MM.1S (cell line): ENCODE measurements around the gene CYB5RL.

Experiments used
- DNase-seq: peaks from one replicate; pipeline ENCODE4 v3.0.0-alpha.2; 2015
- H2AFZ ChIP-seq: fragments of 300-600 bp; sonication (generic); 2 replicates; pipeline ENCODE4 v1.6.0; 2016; ENCODE audit warnings: antibody characterized with exemption, low read length
- H3F3A ChIP-seq: fragments of 300-600 bp; sonication (generic); 2 replicates; pipeline ENCODE4 v1.6.1; 2016; ENCODE audit warnings: mild to moderate bottlenecking, antibody characterized with exemption, low read length, moderate library complexity, mixed read lengths; ENCODE audit not compliant: insufficient read depth
- H3K27ac ChIP-seq: fragments of 300-600 bp; sonication (generic); 2 replicates; pipeline ENCODE4 v1.5.1; 2016; ENCODE audit warnings: mild to moderate bottlenecking, low read length
- H3K27me3 ChIP-seq: fragments of 300-600 bp; sonication (generic); replicated peaks from 2 replicates; pipeline ENCODE4 v1.6.0; 2016; ENCODE audit warnings: low read length; ENCODE audit not compliant: insufficient read depth
- H3K36me3 ChIP-seq: fragments of 300-600 bp; sonication (generic); replicated peaks from 2 replicates; pipeline ENCODE4 v1.6.1; 2016; ENCODE audit warnings: mild to moderate bottlenecking, low read length, mixed read lengths; ENCODE audit not compliant: insufficient read depth
- H3K4me1 ChIP-seq: fragments of 300-600 bp; sonication (generic); 2 replicates; pipeline ENCODE4 v1.6.1; 2016; ENCODE audit warnings: low read length, mixed read lengths
- H3K4me2 ChIP-seq: fragments of 300-600 bp; sonication (generic); 2 replicates; pipeline ENCODE4 v1.6.0; 2016; ENCODE audit warnings: low read depth, low read length
- H3K4me3 ChIP-seq: fragments of 300-600 bp; sonication (generic); 2 replicates; pipeline ENCODE4 v1.5.1; 2016; ENCODE audit warnings: low read length, mixed read lengths
- H3K79me2 ChIP-seq: fragments of 300-600 bp; sonication (generic); 2 replicates; pipeline ENCODE4 v1.6.1; 2016; ENCODE audit warnings: mixed run types, low read length, mixed read lengths
- H3K9ac ChIP-seq: fragments of 300-600 bp; sonication (generic); 2 replicates; pipeline ENCODE4 v1.6.1; 2016; ENCODE audit warnings: low read length, mixed read lengths
- H3K9me2 ChIP-seq: fragments of 300-600 bp; sonication (generic); replicated peaks from 2 replicates; pipeline ENCODE4 v1.6.1; 2016; ENCODE audit warnings: mild to moderate bottlenecking, low read length, mixed read lengths; ENCODE audit not compliant: insufficient read depth
- H3K9me3 ChIP-seq: fragments of 300-600 bp; sonication (generic); replicated peaks from 2 replicates; pipeline ENCODE4 v1.6.1; 2016; ENCODE audit warnings: mild to moderate bottlenecking, low read length, mixed read lengths; ENCODE audit not compliant: insufficient read depth
- H4K20me1 ChIP-seq: fragments of 300-600 bp; sonication (generic); 2 replicates; pipeline ENCODE4 v1.6.1; 2016; ENCODE audit warnings: mild to moderate bottlenecking, low read length, moderate library complexity, mixed read lengths; ENCODE audit not compliant: insufficient read depth
- EZH2 ChIP-seq: fragments of 300-600 bp; sonication (generic); optimal IDR thresholded peaks from 2 replicates; pipeline ENCODE3; 2017; ENCODE audit warnings: low read depth, mild to moderate bottlenecking, antibody characterized with exemption, low read length, mixed read lengths
- EZH2phosphoT487 ChIP-seq: fragments of 300-600 bp; sonication (generic); IDR thresholded peaks from 2 replicates; pipeline ENCODE4 v1.6.1; 2018; ENCODE audit warnings: antibody characterized with exemption, low read length
- TF ChIP-seq, protein P1 (sequence below): fragments of 300-600 bp; sonication (generic); IDR thresholded peaks from 2 replicates; pipeline ENCODE4 v1.5.1; 2016; ENCODE audit warnings: antibody characterized with exemption, low read length, mixed read lengths

Gene CYB5RL

GRCh38 chr1:54158071-54158470 lies 41.8 kb downstream of the CYB5RL start:
- H3K9me3 ChIP-seq = no peaks in the 10 kb centered on the region
- no peak overlapping the region for H3K27ac ChIP-seq
- DNase-seq = no peak
- H3K36me3 ChIP-seq = no peaks in the 10 kb centered on the region
- H3K9ac ChIP-seq = no peak overlapping the region
- H3K27me3 ChIP-seq = no peaks in the 10 kb centered on the region
- no peaks in the 10 kb centered on the region for H3K9me2 ChIP-seq
- TF ChIP-seq, protein P1, sequence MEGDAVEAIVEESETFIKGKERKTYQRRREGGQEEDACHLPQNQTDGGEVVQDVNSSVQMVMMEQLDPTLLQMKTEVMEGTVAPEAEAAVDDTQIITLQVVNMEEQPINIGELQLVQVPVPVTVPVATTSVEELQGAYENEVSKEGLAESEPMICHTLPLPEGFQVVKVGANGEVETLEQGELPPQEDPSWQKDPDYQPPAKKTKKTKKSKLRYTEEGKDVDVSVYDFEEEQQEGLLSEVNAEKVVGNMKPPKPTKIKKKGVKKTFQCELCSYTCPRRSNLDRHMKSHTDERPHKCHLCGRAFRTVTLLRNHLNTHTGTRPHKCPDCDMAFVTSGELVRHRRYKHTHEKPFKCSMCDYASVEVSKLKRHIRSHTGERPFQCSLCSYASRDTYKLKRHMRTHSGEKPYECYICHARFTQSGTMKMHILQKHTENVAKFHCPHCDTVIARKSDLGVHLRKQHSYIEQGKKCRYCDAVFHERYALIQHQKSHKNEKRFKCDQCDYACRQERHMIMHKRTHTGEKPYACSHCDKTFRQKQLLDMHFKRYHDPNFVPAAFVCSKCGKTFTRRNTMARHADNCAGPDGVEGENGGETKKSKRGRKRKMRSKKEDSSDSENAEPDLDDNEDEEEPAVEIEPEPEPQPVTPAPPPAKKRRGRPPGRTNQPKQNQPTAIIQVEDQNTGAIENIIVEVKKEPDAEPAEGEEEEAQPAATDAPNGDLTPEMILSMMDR = no peak
- no peak for TF ChIP-seq EZH2
- no peak for TF ChIP-seq EZH2phosphoT487
- no peak overlapping the region for H3K4me3 ChIP-seq
- no peak overlapping the region for H3K4me2 ChIP-seq
- no peak overlapping the region for H2AFZ ChIP-seq
- no peaks in the 10 kb centered on the region for H3K79me2 ChIP-seq
- H3F3A ChIP-seq = no peaks in the 10 kb centered on the region
- H3K4me1 ChIP-seq = no peaks in the 10 kb centered on the region
- H4K20me1 ChIP-seq = no peaks in the 10 kb centered on the region

DNA sequence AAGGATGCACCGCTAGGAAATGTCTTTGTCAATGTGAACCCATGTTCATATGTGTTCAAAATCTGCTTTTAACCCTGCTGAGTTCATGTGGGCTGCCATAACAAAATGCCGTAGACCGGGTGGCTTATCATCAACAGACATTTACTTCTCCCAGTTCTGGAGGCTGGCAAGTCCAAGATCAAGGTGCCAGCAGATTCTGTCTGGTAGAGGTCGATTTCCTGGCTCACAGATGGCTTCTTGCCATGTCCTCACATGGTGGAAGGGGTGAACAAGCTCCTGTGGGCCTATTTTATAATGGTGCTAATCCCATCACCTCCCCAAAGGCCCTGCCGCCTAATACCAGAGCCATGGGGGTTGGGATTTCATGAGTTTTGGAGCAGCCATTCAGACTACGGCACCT lies 42.4 kb downstream of the CYB5RL start:
- Histone ChIP-seq H3K27me3 (no peaks in the 10 kb centered on the region), H3K4me3 (no peak overlapping the region), H3K79me2 (no peaks in the 10 kb centered on the region), H3K9me2 (no peaks in the 10 kb centered on the region), H3K27ac (no peak overlapping the region), H3K4me2 (no peak overlapping the region), H3K36me3 (no peaks in the 10 kb centered on the region), H3F3A (no peaks in the 10 kb centered on the region), H2AFZ (no peak overlapping the region), H3K9ac (no peak overlapping the region), H3K4me1 (no peaks in the 10 kb centered on the region), H4K20me1 (no peaks in the 10 kb centered on the region), H3K9me3 (no peaks in the 10 kb centered on the region)
- no peak for DNase-seq
- TF ChIP-seq, protein P1 = no peak
- TF ChIP-seq EZH2phosphoT487 = no peak
- TF ChIP-seq EZH2 = no peak

DNA sequence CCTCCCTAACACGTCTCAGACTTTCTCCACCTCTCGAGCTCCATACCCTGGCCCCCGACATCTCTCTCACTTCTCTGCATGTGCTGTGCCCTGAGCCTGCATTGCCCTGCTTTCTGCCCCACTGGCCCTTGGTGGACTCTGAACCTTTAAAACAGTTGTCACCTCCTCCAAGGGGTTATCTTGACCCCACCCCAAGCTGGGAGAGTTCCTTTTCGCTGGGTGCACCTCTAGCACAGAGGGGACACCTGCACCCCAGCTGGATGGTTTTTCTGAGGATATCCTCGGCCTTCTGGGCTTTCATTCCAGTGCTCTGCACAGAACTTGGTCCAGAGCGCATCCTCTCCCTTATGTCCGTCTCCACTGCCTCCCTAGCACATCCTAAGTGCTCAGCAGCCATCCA lies 42.8 kb downstream of the CYB5RL start:
- Histone ChIP-seq H3K4me2 (no peak overlapping the region), H3K9me2 (no peaks in the 10 kb centered on the region), H3K27ac (no peak overlapping the region)

More for the DNA sequence above, 42.8 kb downstream of the CYB5RL start:
- no peak overlapping the region for H2AFZ ChIP-seq
- H3K27me3 ChIP-seq = no peaks in the 10 kb centered on the region
- no peak for DNase-seq
- no peaks in the 10 kb centered on the region for H3K36me3 ChIP-seq
- no peaks in the 10 kb centered on the region for H4K20me1 ChIP-seq
- no peak overlapping the region for H3K4me3 ChIP-seq
- no peaks in the 10 kb centered on the region for H3K9me3 ChIP-seq
- no peaks in the 10 kb centered on the region for H3K4me1 ChIP-seq
- TF ChIP-seq EZH2 (no peak), EZH2phosphoT487 (no peak)
- TF ChIP-seq, protein P1 = no peak
- H3K79me2 ChIP-seq = no peaks in the 10 kb centered on the region
- H3K9ac ChIP-seq = no peak overlapping the region
- no peaks in the 10 kb centered on the region for H3F3A ChIP-seq
